H1 (cell line): ENCODE results near the gene JAKMIP1. TPM values are rescaled to one million over a fixed set of nuclear protein-coding genes. Genes with fewer than 3 reads are reported as not detected.

ENCODE experiments used
- BRCA1 ChIP-seq: IDR thresholded peaks from 2 replicates; pipeline ENCODE4 v1.6.1; 2012; ENCODE audit warnings: low read depth, low read length, improper control_type of control experiment
- FOSL1 ChIP-seq: IDR thresholded peaks from 2 replicates; pipeline ENCODE4 v1.6.1; 2011; ENCODE audit warnings: mild to moderate bottlenecking, low read depth, low read length, moderate library complexity; ENCODE audit not compliant: insufficient read depth
- HDAC6 ChIP-seq: IDR thresholded peaks from one replicate; pipeline ENCODE4 v1.7.1; 2012; ENCODE audit warnings: low read depth, mild to moderate bottlenecking, inconsistent platforms, low read length, moderate library complexity
- KDM1A ChIP-seq: fragments of 200-600, 300-600 bp; sonication (generic); IDR thresholded peaks from 2 replicates; pipeline ENCODE4 v1.7.1; 2016; ENCODE audit warnings: mild to moderate bottlenecking, low read length, borderline replicate concordance
- POLR2A ChIP-seq, 2 experiments: IDR thresholded peaks; 1 replicate in 1 of 2; 2 replicates in 1 of 2; pipeline ENCODE4 v1.6.1; 2011; ENCODE audit warnings: low read depth in 2 of 2, low read length in 2 of 2, mild to moderate bottlenecking in 2 of 2; ENCODE audit errors: control extremely low read depth in 1 of 2
- SAP30 ChIP-seq: fragments of 300-600 bp; sonication (generic); IDR thresholded peaks from 2 replicates; pipeline ENCODE4 v1.7.1; 2012; ENCODE audit warnings: low read length, moderate library complexity, mild to moderate bottlenecking, inconsistent platforms; ENCODE audit not compliant: insufficient read depth, insufficient replicate concordance
- SIRT6 ChIP-seq: IDR thresholded peaks from one replicate; pipeline ENCODE4 v1.7.1; 2012; ENCODE audit warnings: low read length, inconsistent platforms
- SP2 ChIP-seq: IDR thresholded peaks from 2 replicates; pipeline ENCODE4 v1.6.1; 2012; ENCODE audit warnings: mild to moderate bottlenecking, low read length, inconsistent platforms
- SUZ12 ChIP-seq: fragments of 200-600 bp; sonication (generic); IDR thresholded peaks from 2 replicates; pipeline ENCODE4 v1.6.1; 2012; ENCODE audit warnings: mild to moderate bottlenecking, inconsistent platforms, low read length, moderate library complexity, mixed read lengths
- TAF7 ChIP-seq: optimal IDR thresholded peaks from 2 replicates; pipeline ENCODE3; 2011; ENCODE audit warnings: low read depth, mild to moderate bottlenecking, inconsistent platforms, low read length, moderate library complexity, borderline replicate concordance
- ZNF274 ChIP-seq: IDR thresholded peaks from 2 replicates; pipeline ENCODE4 v1.7.0; 2012; ENCODE audit warnings: low read length, borderline replicate concordance; ENCODE audit errors: extremely low read depth
- polyA plus RNA-seq, 7 experiments: library from polyadenylated mRNA; depleted of rRNA in 3 of 7; stranded (reverse) in 5 of 7; unstranded in 2 of 7; fragments of >200 nt in 5 of 7; fragments of 200-250 nt in 2 of 7; gene quantifications; 1 replicate in 5 of 7; 2 replicates in 1 of 7; 4 replicates in 1 of 7; pipeline versions ENCODE4 v1.2.1 to v1.2.3, GENCODE V29; 2011 to 2013; ENCODE audit warnings: missing spikeins in 2 of 7, mixed read lengths in 2 of 7
- total RNA-seq: library from RNA; stranded (reverse); fragmentation: NEBNext Ultra II Directional; extraction: Animal tissue kit (Norgen Biotek cat#: 25700); gene quantifications from 2 replicates; pipeline ENCODE4 v1.2.1, GENCODE V29; 2021

Gene JAKMIP1
- total and polyA plus RNA-seq, 2 of the 8 experiments (the other 6 are each of a cell fraction or from before 2014, with no cell fraction given): 2.5 to 4.4 TPM

DNA sequence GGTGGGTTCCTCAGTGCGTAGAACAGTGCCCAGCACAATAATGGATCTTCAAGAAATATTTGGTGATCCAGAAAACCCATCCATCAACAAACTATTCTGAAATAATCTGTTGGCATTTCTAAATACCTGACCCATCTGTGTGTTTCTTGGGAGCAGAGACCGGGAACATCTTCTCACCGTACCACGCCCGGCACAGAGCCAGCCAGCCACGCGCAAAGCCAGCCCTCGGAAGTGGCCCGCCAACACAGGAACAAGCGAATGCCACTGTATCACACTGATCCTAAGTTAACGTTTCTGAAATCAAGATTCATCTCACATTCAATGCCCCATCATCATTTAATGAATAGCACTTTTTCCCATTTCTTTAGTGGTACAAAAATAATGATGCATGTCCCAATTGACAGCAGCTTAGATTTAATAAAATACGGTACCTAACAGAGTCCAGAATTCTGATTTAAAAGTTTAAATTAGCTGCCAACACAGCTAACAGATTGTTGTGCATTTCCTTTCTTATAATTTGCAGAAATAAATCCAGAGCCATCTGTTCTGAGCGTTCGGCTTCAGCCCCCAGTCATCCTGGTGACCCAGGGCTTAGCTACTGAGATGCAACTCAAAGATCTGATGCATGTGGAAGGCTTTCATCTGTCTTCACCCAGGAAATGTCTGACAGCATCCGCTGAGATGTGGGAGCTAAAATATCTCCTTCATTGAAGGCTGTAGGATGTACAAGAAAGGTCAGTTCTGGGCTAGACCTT lies 44.2 kb downstream of the JAKMIP1 start (continued):
- TF ChIP-seq BRCA1: no peak
- TF ChIP-seq KDM1A: no peak
- no peak for TF ChIP-seq POLR2A (IDR thresholded peaks at IDR 0.05; ENCODE audit: control extremely low read depth in 1 of 2, low read depth in 2 of 2, low read length in 2 of 2)
- TF ChIP-seq SP2: no peak
- TF ChIP-seq FOSL1: no peak
- TF ChIP-seq SIRT6: no peak
- no peak for TF ChIP-seq SUZ12
- TF ChIP-seq ZNF274: no peak
- no peak for TF ChIP-seq SAP30
- TF ChIP-seq HDAC6: no peak
- no peak for TF ChIP-seq TAF7
